Stimulated activated CD8-positive, alpha-beta memory T cell treated with anti-CD3 and anti-CD28 coated beads, Interleukin-4, amount 100 ng/mL, for 1 hour (primary cell): Measurements from ENCODE around the gene SKP1.
A peak's percentile ranks its signal among the peaks of the same experiment; 100 is the strongest.

Experiments
- DNase-seq, 2 donors: peaks; one replicate each; pipeline ENCODE4 v3.0.0-alpha.2; 2020; ENCODE audit warnings: low read depth in 2 of 2, low spot score in 1 of 2

SKP1 gene

DNA sequence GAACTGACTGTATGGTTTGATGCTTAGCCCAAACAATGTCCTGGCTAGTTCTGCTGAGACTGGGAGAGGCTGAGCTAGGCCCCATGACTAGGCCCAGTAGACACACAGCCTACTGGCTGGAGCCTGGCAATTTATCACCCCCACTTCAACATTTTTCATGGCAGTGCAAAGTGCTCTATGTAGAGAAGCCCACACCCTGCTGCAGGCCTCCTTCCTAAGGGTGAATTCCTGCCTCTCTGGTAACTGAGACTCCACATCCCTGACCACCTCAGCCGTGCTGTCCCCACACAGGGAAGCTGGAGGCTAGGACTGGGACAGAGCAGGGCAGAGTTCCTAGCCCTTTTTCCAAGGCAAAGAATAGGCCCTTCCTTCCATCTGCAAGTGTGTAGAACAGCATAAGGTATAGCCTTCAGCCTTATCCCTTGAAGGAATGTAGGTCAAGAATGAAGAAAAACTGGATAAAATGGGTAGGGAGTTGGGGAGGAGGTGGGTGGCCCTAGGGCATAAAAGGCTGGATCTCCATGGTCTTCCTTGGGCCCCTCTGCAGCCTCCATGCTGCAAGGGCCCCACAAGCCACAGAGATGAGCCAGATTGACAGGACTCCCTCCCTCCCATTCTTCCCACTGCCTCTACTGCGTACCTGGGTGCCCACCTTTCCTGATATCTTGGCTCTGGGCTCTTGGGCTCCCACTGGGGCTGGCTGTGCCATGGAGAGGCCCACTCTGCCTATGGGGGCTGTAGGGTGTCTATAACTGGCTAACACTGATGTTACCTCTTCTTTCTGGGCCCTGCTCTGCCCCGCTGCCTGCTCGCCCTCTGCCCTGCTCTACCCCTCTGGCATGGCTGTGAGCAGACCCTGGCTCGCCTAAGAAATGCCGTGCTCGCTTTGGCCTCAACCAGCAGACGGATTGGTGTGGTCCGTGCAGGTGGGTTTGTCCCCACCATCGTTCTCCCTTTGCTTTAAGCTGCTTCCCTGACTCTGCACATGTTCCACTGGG is 32.5 kb downstream of the SKP1 start:
- no peak for DNase-seq

DNA sequence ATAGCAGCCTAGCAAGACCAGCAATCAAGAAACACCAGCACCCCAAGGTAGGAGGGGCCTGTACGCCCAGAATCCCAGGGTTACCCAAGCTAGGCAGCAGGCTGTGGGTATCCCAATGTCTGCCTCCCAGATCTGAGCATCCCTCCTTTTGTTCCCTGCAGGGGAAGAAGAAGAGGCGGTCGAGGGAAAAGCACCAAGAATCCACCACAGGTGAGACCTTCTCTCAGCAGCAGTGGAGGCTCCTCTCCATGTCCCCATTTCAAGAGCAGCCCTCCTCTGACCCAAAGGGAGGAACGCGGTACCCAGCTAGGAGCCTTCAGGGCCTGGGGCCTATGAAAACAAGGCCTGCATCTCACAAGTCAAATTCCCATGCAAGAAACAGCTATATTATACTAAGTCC is 33.3 kb downstream of the SKP1 start:
- no peak for DNase-seq

DNA sequence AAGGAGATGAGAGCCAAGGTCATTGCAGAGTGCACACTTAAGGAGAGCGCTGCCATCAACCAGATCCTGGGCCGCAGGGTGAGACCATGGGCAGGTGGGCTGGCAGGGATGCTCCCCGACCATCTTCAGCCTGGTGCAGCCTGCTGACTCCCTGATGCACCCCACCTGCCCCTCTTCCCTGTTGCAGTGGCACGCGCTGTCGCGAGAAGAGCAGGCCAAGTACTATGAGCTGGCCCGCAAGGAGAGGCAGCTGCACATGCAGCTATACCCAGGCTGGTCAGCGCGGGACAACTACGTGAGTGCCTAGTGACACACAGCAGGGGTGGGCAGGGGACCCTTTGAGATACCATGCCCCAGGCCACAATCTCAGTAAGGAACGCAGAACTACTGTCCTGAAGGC is 33.9 kb downstream of the SKP1 start:
- no peak for DNase-seq

DNA sequence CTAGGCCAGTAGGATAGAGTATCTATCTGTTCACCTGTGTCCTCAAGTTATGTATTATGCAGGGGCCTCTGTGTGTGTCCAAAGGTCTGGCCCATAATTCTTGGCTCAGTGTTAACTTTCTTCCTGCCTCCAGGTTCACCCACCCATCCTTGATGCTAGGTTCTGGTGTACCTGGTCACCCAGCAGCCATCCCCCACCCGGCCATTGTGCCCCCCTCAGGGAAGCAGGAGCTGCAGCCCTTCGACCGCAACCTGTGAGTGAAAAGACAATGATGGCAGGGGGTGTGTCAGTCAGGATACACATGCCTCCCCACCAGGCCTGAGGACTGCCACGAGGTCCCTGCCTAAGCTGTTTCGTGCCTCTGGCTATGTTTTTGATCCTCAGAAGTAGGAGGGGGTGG is 34.7 kb downstream of the SKP1 start:
- no peak for DNase-seq

DNA sequence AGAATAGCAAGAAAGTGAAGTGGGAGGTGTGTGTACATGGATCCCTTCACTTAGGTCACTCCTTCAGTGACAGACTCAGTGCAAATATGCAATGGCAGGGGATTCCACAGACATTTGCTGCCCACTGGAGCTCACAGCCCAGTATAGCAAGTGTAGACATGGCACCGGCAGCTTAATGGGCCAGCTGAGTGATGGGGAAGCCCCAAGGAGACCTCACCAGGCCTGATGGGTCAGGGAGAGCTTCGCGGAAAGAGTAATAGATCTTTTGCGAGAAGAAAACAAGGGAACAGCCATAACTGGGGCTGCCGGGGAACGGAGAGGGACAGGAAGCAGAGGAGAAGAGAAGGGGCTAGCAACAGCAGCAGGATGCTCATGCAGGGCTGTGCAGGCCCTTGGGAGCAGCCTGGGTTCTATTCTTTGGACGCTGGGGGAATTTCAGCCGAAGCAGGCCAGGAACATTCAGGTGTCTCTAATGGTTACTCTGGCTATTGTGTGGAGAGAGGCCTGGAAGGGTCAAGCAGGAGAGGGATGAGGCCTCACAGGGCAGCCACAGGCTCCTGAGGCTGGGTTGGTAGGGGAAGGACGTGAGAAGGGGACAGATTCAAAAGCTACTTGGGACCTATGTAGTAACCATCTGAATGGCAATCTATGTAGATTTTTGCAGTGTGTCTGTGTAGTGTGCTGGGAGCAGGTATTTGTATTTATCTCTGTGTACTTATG is 35.3 kb downstream of the SKP1 start:
- DNase-seq = no peak

DNA sequence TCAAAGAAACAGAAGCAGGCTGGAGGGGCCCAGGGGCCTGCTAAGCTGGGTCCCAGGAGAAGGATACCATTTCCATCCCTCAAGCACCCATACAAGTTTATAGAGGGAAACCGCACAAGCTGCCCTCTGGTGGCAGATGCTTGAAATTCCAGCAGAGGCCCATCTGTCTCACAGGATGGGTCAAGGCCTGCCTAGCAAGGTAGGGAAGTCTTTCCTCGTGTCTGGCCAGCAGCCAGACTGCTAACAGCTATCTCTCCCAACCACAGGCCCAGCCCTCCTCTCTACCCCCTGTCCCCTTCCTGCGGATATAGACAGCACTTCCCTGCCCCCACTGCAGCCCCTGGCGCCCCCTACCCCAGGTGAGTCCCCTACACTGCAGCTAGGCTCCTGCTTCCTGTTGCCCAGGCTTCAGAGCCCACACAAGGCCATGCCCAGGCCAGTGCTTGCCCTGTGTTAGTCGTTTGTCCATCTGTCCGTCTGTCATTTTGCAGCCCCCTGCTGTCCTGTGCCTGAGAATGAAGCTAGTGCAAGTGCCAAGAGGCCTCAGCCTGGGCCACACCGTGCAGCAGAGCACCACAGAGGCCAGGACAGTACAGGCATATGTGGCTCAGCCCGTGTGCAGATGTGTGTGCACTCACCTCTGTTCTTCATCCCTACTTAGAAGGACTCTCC is 36.1 kb downstream of the SKP1 start:
- no peak for DNase-seq

DNA sequence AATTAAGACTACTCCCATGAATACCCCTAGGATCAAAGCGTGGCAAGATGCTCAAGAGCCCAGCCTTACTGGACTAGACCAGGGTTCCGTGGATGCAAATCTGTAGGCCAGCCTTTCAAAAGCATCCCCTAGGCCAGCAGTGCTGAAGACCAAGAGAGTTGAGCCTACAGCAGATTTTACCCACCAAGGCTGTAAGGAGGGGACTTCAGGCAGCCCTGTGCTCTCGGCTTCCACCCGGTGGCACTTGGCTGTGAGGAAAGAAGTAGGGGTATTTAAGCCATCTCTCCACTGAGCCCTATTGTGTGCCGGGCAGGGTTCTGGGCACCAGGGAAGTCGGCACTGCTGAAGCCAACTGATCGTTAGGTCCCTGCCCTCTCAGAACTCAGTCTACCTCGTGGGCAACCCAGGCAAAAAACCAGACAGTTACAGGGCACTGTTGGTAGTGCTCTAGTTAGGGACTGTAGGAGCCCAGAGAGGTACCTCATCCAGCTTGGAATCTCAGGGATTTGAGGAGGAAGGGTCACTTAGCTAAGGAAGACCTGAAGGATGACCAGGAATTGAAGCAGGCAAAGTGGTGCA is 36.8 kb downstream of the SKP1 start:
- no peak for DNase-seq

DNA sequence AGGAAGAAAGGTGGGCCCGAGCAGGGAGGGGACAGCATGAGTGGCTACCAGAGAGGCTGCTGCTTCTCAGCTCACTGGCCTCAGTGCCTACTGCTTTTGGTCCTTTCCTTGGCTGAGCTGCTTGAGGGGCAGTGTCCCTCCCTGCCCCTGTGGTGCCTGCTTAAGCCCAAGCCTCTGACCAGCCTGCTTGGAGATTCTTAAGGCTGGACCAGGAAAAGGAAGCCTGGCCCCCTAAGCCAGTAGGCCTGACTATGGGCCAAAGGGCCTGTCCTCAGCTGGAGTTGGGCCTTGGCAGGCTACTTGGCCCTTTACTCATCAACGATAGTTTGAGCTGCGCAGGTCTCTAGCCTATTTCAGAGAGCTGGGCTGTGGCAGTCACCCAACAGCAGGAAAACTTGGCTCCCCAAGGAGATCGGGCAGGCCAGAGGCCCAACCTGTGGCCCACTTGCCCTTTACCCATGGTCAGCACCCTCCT is 37.3 kb downstream of the SKP1 start:
- no peak for DNase-seq

DNA sequence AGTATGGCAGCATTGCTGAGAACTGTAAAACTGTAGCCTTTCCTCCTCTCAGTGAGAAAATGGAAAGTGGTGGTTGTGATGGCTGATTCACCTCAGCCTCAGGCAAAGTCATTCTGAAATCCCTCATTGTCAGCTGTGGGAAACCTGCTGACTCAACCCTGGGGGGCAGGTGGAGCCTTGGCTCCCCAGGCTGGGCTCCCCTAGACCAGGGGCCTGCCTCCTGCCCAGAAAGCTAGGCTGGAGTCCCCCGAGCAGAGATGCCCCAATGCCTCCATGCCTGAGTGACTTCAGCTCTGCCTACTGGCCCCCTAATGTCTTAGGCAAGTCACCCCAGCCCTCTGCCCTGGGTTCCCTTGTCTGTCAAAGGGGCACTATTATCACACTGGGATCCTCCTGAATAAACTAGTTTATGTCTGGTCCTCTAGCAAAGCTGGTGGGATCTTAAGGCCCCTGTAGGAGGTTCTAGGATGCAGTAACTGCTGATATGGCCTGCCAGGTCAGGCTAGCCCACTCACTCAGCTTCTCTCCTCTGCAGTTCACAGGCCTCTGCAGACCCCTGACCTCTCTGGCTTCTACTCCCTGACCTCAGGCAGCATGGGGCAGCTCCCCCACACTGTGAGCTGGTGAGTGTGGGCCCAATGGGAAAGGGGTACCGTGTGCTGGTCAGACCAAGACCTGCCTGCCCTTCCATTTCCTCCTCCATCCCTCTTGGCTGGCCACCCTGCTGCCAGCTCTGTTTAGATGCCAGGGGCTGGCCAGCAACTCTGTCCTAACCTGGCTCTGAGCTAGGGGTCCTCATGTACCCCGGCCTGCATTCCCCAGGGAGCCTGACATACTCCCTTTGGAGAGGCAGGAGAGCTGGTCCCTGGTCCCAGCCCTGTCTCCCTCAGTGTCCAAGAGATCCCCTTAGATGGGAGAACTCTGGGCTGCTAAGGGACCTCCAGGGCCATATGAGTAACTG is 38.1 kb downstream of the SKP1 start:
- DNase-seq = no peak

DNA sequence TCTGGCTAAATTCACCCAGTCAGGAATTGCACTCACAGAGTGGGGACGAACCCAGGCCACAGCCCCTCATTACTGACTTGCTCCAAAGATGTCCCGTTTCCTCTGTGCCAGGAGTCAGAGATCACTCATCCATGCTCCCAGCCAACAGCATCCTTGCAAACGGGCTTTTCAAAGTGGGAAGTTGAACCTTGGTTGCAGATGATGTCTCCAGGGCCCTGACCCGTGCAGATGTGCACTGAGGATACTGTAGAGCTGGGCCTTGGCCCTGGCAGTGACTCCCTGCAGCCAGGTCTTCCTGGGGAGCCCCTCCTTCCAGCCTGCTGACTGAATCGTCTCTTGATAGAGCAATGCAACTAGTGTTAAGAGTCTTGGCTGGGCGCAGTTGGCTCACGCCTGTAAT is 40.0 kb downstream of the SKP1 start:
- no peak for DNase-seq

DNA sequence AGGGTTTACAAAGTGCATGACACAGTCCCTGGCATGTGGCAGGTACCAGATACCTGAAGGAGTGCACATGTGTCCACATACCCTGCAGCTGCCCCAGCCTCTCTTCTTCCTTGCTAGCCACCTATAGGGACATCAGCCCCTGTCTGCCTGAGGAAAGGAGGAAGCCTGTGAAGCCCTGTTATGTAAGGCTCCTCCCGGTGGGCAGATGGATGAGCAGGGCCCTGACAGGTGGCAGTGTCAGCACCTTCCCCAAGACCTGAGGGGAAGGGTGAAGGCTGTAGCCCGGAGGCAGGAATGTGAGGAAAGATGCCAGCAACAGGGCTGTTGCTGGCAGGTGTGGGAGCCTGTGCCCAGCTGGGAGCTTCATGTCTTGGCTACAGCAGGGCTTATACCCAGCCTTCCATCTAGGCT is 40.5 kb downstream of the SKP1 start:
- no peak for DNase-seq

DNA sequence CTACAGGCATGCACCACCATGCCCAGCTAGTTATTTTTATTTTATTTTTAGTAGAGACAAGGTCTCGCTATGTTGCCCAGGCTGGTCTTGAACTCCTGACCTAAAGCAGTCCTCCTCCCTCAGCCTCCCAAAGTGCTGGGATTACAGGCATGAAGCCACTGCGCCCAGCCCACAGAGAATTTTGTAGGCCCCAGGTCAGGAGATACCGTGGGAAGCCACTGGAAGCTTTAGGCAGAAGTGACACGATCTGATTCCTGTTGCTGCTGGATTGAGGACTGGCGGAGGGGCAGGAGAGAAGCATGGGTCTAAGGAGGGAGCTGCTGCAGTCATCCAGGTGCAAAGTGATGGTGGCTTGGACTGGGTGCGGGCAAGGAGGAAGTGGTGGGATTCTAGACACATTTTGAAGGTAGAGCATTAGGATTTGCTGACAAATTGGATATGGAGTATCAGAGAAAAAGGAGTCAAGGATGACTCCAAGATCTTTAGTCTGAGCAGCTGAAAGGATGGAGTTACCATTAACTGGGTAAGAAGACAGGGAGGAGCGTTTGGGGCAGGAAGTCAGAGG is 41.6 kb downstream of the SKP1 start:
- DNase-seq = no peak

DNA sequence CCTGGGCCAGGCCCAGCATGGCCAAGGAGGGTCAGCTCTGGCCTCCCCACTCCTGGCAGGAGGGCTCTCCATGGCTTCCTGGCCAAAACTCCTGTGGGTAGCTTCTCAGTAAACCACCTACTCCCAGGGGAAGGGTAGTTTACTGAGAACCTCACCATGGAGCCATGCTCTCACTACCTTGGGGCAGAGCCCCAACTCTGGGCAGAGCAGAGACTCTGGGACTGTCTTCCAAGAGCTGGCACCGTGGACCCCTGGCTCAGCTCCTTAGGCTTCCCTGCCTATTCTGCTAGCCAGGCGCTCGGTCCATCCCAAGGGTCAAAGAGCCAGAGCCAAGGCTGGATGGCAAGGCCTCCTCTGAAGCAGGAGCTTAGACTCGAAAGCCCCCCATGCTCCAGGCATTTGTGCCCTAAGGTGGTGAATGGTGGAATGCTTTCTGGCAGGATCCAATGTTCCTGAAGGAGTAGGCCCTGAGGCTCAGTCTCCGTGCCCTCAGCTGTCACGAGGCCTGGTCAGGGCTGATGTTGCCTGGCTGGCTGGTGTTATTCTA is 42.7 kb downstream of the SKP1 start:
- DNase-seq = no peak

DNA sequence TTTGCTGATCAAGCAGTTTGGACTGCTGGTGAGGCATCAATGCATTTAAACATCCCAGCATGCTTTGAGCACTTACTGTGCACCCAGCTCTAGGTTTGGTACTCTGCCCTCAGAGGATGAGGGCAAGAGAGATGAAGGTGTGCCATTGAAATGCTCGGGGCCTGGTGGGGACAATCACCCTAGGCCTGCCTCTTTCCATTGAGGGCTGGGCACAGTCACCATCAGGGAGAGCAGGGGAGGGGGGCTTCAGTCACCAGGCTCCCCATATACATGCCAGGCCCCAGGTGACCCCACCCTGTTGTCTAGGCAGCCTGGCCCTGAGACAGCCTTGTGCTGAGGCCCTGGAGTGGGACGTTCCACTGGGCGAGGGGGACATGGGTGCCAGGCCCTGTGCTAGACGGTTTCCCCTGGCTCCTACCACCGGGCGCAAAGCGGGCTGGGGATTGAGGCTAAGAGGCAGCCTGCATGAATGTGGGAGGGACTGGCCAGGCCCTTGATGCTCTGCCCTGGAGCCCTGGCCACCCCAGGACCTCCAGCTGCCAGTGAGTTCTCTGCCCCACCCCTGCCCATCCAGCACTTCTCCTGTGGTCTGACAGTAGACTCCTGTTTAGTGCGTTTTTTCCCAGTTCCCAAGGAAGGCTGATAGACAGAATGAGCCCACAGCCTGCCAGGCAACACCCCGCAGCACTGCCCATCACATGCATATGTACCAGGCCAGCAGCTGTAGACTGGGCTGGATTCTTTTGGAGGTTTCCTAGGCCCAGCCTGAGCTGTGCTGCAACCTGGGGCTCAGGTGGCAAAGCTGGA is 43.4 kb downstream of the SKP1 start:
- no peak for DNase-seq

DNA sequence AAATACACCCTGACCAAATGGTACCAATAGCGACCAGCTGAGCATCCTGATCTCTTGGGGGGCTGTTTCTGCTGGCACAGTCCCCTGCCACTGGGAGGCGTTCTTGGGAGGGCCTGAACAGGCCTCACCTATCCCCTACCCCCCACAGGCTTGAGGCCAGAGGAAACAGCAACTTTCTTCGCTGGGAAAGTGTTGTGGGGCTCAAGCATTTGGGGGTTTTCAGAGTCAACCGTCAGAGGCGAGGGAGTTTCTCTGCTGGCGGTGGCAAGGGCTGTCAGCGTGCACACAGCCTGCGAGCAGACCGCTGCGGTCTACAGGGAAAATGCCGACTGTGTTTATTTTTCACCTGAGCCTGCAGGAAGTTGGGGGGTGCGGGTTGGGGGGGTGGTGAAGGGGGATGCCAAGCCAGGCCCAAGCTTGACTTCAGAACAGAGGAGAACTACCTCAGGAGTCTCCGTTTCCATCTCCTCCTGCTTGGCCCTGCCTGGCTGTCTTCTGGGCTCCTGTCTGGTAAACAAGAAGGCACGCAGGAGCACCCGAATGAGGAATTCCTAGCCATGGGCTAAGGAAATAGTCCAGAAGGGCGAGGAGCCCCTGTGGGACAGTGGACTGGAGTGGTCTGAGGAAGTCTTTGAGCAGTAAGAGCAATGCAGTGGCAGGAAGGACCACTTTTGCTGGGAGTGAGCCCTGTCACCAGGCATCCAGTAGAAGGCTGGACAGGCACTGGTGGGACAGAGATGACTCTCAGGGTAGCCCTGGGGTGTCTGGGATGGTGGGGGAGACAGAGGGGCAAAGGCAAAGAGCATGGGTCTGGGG is 44.2 kb downstream of the SKP1 start:
- peak; percentile 47 to 62 for DNase-seq

DNA sequence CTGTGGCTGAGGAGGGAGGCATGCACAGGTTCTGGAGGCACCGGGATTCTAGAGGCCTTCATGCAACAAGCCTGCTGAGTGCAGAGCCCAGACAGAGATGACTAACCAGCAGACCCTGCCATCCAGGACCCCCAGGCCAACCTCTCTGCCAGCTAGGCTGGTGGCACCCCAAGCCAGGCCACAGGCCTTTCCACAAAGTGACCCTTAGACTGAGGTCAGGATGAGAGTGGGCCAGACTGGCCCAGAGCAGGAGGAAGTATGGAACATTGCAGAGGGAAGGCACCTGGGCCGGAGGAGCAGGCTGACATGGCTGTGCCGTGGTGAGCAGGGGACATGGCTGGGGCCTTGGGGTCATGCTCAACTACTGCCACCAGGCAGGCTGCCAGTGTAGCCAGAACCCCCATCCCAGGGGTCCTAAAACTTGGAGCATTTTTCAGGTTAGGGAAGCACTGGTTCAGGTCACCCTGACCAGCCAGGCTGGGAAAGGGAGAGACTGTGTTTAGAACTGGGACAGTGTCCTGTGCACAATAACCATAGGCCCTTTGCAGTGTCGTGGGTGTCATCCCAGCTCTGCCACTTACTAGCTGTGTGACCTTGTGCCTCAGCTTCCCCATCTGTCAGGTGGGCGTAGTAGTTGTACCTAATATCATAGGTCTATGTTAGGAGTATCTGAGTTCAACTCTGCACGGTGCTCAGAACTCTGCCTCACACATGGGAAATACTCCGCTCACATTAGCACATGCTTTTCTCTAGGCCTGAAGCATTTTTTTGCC is 45.0 kb downstream of the SKP1 start:
- DNase-seq = no peak

DNA sequence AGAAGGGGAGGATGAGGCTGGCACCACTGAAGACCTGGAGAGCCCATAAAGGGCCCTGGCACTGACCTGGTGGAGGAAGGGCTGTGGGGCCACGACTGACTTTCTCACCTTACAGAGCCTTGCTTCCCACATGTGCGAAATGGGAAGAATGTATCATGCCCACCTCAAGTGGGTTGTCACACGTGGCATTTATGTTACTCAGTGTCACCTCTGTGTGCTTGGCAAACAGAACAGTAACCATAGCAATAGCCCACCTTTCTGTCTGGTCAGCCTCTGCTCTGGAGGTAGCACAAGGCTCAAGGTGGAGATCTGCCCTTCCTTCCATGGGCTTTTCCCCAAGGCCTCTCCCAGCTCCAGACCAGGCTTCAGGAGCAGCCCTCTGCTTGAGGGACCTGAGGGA is 45.6 kb downstream of the SKP1 start:
- DNase-seq = no peak
